HepG2 (cell line): ENCODE measurements around the gene KRTAP10-5. TPM values are rescaled to one million over a fixed set of nuclear protein-coding genes. Genes with fewer than 3 reads are reported as not detected.

ENCODE experiments used
- BRF2 ChIP-seq: sonication (generic); formaldehyde crosslinking; IDR thresholded peaks from 2 replicates; pipeline ENCODE4 v1.8.1; 2022; ENCODE audit warnings: mild to moderate bottlenecking, missing genetic modification reagents
- EP300 ChIP-seq, 3 experiments: sonication (generic) in 1 of 3; formaldehyde crosslinking in 1 of 3; IDR thresholded peaks; 2 replicates each; pipeline versions ENCODE4 v1.5.1 to v1.6.1; 2011 to 2020; ENCODE audit warnings: low read depth in 2 of 3, low read length in 2 of 3, borderline replicate concordance in 1 of 3, improper control_type of control experiment in 1 of 3, mild to moderate bottlenecking in 1 of 3, missing genetic modification reagents in 1 of 3, moderate library complexity in 1 of 3
- ESRRA ChIP-seq: sonication (generic); formaldehyde crosslinking; IDR thresholded peaks from 2 replicates; pipeline ENCODE4 v1.5.1; 2020; ENCODE audit warnings: mild to moderate bottlenecking, low read depth, missing genetic modification reagents
- ETV6 ChIP-seq: sonication (generic); formaldehyde crosslinking; conservative IDR thresholded peaks from 2 replicates; pipeline ENCODE4 v1.4.0; 2020; ENCODE audit warnings: missing genetic modification reagents
- FOSL2 ChIP-seq: sonication (generic); formaldehyde crosslinking; IDR thresholded peaks from 2 replicates; pipeline ENCODE4 v1.4.0; 2020; ENCODE audit warnings: missing genetic modification reagents
- FOXK2 ChIP-seq: fragments of 450-650 bp; IDR thresholded peaks from 2 replicates; pipeline ENCODE4 v1.6.1; 2016
- FUBP1 ChIP-seq: sonication (generic); formaldehyde crosslinking; IDR thresholded peaks from 2 replicates; pipeline ENCODE4 v1.5.1; 2020; ENCODE audit warnings: missing genetic modification reagents, mild to moderate bottlenecking, borderline replicate concordance
- HCFC1 ChIP-seq: fragments of 150-350 bp; IDR thresholded peaks from 2 replicates; pipeline ENCODE4 v1.6.1; 2014; ENCODE audit warnings: low read depth, low read length
- MXD3 ChIP-seq: IDR thresholded peaks from 2 replicates; pipeline ENCODE4 v1.6.1; 2016; ENCODE audit warnings: mild to moderate bottlenecking, missing biosample characterization, missing genetic modification reagents
- NFIB ChIP-seq: sonication (generic); formaldehyde crosslinking; IDR thresholded peaks from 2 replicates; pipeline ENCODE4 v1.9.0; 2021; ENCODE audit warnings: missing genetic modification reagents, mild to moderate bottlenecking, borderline replicate concordance
- NR0B2 ChIP-seq: sonication (generic); formaldehyde crosslinking; IDR thresholded peaks from 2 replicates; pipeline ENCODE4 v1.4.0; 2020; ENCODE audit warnings: mild to moderate bottlenecking, missing genetic modification reagents
- TEAD3 ChIP-seq: optimal IDR thresholded peaks from 2 replicates; pipeline ENCODE3; 2016; ENCODE audit warnings: borderline replicate concordance
- TFDP2 ChIP-seq: sonication (generic); formaldehyde crosslinking; IDR thresholded peaks from 2 replicates; pipeline ENCODE4 v1.4.0; 2020; ENCODE audit warnings: missing genetic modification reagents
- THRA ChIP-seq: sonication (generic); formaldehyde crosslinking; IDR thresholded peaks from 2 replicates; pipeline ENCODE4 v1.4.0; 2020; ENCODE audit warnings: missing genetic modification reagents, borderline replicate concordance
- YY1 ChIP-seq: IDR thresholded peaks from 2 replicates; pipeline ENCODE4 v1.6.1; 2011; ENCODE audit warnings: low read length, low read depth, moderate library complexity, mild to moderate bottlenecking; ENCODE audit not compliant: insufficient read depth, insufficient replicate concordance
- ZNF230 ChIP-seq: sonication (generic); formaldehyde crosslinking; IDR thresholded peaks from 2 replicates; pipeline ENCODE4 v1.4.0; 2020; ENCODE audit warnings: mild to moderate bottlenecking, missing genetic modification reagents
- ZNF24 ChIP-seq: fragments of 450-650 bp; IDR thresholded peaks from 2 replicates; pipeline ENCODE4 v1.6.1; 2017; ENCODE audit warnings: antibody characterized with exemption, mild to moderate bottlenecking
- ZNF263 ChIP-seq: sonication (generic); formaldehyde crosslinking; IDR thresholded peaks from 2 replicates; pipeline ENCODE4 v1.4.0; 2020; ENCODE audit warnings: missing genetic modification reagents
- ZNF34 ChIP-seq: sonication (generic); formaldehyde crosslinking; IDR thresholded peaks from 2 replicates; pipeline ENCODE4 v1.4.0; 2020; ENCODE audit warnings: mild to moderate bottlenecking, missing genetic modification reagents, borderline replicate concordance
- ZNF549 ChIP-seq: sonication (generic); formaldehyde crosslinking; IDR thresholded peaks from 2 replicates; pipeline ENCODE4 v1.5.0; 2020; ENCODE audit warnings: missing genetic modification reagents
- ZNF619 ChIP-seq: sonication (generic); formaldehyde crosslinking; IDR thresholded peaks from 2 replicates; pipeline ENCODE4 v1.4.0; 2020; ENCODE audit warnings: mild to moderate bottlenecking, missing genetic modification reagents
- ZNF749 ChIP-seq: sonication (generic); formaldehyde crosslinking; IDR thresholded peaks from 2 replicates; pipeline ENCODE4 v1.8.0; 2022; ENCODE audit warnings: mild to moderate bottlenecking, missing genetic modification reagents, moderate library complexity, borderline replicate concordance
- ZSCAN30 ChIP-seq: sonication (generic); formaldehyde crosslinking; IDR thresholded peaks from 2 replicates; pipeline ENCODE4 v1.5.0; 2020; ENCODE audit warnings: mild to moderate bottlenecking, missing genetic modification reagents
- polyA plus RNA-seq, 8 experiments: library from polyadenylated mRNA; depleted of rRNA in 3 of 8; stranded (reverse) in 7 of 8; unstranded in 1 of 8; fragments of >200 nt; fragmentation: Illumina TruSeq in 4 of 8; extraction: Trizol in 4 of 8; gene quantifications; 2 replicates each; pipeline versions ENCODE4 v1.2.1 to v1.2.3, GENCODE V29; 2011 to 2016; ENCODE audit warnings: low read depth in 4 of 8, missing spikeins in 1 of 8, mixed read lengths in 1 of 8; ENCODE audit not compliant: insufficient read depth in 1 of 8
- total RNA-seq, 5 experiments: library from RNA; depleted of rRNA; stranded (reverse); fragments of >200 nt; fragmentation: Illumina TruSeq; extraction: Trizol; gene quantifications; 2 replicates each; pipeline ENCODE4 v1.2.3, GENCODE V29; 2016; ENCODE audit warnings: low read depth in 1 of 5

Gene KRTAP10-5
- total and polyA plus RNA-seq, 2 of the 13 experiments (the other 11 are each of a cell fraction or from before 2014, with no cell fraction given): not detected

- TF ChIP-seq ZNF34 (CRISPR knock-in tag) (no peak), THRA (peak; percentile 98), ZNF749 (CRISPR knock-in tag) (no peak), ZNF549 (no peak), TFDP2 (no peak), ZNF263 (CRISPR knock-in tag) (peak; percentile 99), EP300 (IDR thresholded peaks at IDR 0.05; ENCODE audit: low read depth in 2 of 2, low read length in 2 of 2) (peak in 1 of 2 experiments; percentile 38; a peak in 1 of 4 replicates), EP300 (CRISPR knock-in tag; IDR thresholded peaks at IDR 0.05; ENCODE audit: borderline replicate concordance) (no peak), BRF2 (CRISPR knock-in tag) (no peak), ZNF619 (CRISPR knock-in tag) (no peak), FUBP1 (no peak), FOXK2 (no peak), NR0B2 (CRISPR knock-in tag) (peak; percentile 18; the same call in 1 of the 2 replicates), HCFC1 (no peak), YY1 (no peak), FOSL2 (CRISPR knock-in tag) (no peak), TEAD3 (CRISPR knock-in tag) (peak; percentile 51), NFIB (CRISPR knock-in tag) (no peak), MXD3 (CRISPR knock-in tag) (no peak), ZNF230 (CRISPR knock-in tag) (no peak), ZSCAN30 (CRISPR knock-in tag) (no peak), ETV6 (no peak), ZNF24 (no peak), ESRRA (CRISPR knock-in tag) (no peak)
Observed at GRCh38 chr21:44574457-44575306, 5.7 kb downstream of the KRTAP10-5 start (continued).
